Bronchial epithelial cell (primary cell): ENCODE data around the gene SEMA5B. TPM values are rescaled to one million over a fixed set of nuclear protein-coding genes. Genes with fewer than 3 reads are reported as not detected.

Experiments
- DNase-seq: peaks from one replicate; pipeline ENCODE4 v3.0.0-alpha.2; 2010; ENCODE audit warnings: low read depth
- FAIRE-seq: peaks from 2 replicates; lab custom pipeline; 2011; peaks lifted over from hg19 to GRCh38; lab: Jason Lieb, UNC
- H3K27me3 ChIP-seq: 2 replicates; pipeline ENCODE4 v1.5.1; 2011; ENCODE audit warnings: low read length; ENCODE audit not compliant: control insufficient read depth, insufficient read depth
- H3K36me3 ChIP-seq: 2 replicates; pipeline ENCODE4 v1.5.1; 2011; ENCODE audit warnings: low read length; ENCODE audit not compliant: control insufficient read depth, insufficient read depth
- H3K4me3 ChIP-seq: 2 replicates; pipeline ENCODE4 v1.5.1; 2011; ENCODE audit warnings: mild to moderate bottlenecking, low read depth, low read length, control low read depth
- total RNA-seq: library from RNA; depleted of rRNA; stranded (reverse); fragments of >200 nt; gene quantifications from 2 replicates; pipeline ENCODE4 v1.2.1, GENCODE V29; 2014
- TF ChIP-seq, protein P1 (sequence below): IDR thresholded peaks from 2 replicates; pipeline ENCODE4 v1.5.1; 2011; ENCODE audit warnings: mild to moderate bottlenecking, moderate library complexity, low read length, control low read depth, inconsistent platforms; ENCODE audit not compliant: insufficient read depth, severe bottlenecking

SEMA5B gene, protein sequence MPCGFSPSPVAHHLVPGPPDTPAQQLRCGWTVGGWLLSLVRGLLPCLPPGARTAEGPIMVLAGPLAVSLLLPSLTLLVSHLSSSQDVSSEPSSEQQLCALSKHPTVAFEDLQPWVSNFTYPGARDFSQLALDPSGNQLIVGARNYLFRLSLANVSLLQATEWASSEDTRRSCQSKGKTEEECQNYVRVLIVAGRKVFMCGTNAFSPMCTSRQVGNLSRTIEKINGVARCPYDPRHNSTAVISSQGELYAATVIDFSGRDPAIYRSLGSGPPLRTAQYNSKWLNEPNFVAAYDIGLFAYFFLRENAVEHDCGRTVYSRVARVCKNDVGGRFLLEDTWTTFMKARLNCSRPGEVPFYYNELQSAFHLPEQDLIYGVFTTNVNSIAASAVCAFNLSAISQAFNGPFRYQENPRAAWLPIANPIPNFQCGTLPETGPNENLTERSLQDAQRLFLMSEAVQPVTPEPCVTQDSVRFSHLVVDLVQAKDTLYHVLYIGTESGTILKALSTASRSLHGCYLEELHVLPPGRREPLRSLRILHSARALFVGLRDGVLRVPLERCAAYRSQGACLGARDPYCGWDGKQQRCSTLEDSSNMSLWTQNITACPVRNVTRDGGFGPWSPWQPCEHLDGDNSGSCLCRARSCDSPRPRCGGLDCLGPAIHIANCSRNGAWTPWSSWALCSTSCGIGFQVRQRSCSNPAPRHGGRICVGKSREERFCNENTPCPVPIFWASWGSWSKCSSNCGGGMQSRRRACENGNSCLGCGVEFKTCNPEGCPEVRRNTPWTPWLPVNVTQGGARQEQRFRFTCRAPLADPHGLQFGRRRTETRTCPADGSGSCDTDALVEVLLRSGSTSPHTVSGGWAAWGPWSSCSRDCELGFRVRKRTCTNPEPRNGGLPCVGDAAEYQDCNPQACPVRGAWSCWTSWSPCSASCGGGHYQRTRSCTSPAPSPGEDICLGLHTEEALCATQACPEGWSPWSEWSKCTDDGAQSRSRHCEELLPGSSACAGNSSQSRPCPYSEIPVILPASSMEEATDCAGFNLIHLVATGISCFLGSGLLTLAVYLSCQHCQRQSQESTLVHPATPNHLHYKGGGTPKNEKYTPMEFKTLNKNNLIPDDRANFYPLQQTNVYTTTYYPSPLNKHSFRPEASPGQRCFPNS
- under 0.01 and 0.38 TPM in 2 replicates for total RNA-seq

- H3K27me3 ChIP-seq: peaks cover 37% of the 10 kb centered on the region
Measured at GRCh38 chr3:123027292-123028232, at the start of gene SEMA5B. TSS of gene SEMA5B (minus strand) at chr3:123027763. CDS start at chr3:122961263, 66,500 bp downstream.

DNA sequence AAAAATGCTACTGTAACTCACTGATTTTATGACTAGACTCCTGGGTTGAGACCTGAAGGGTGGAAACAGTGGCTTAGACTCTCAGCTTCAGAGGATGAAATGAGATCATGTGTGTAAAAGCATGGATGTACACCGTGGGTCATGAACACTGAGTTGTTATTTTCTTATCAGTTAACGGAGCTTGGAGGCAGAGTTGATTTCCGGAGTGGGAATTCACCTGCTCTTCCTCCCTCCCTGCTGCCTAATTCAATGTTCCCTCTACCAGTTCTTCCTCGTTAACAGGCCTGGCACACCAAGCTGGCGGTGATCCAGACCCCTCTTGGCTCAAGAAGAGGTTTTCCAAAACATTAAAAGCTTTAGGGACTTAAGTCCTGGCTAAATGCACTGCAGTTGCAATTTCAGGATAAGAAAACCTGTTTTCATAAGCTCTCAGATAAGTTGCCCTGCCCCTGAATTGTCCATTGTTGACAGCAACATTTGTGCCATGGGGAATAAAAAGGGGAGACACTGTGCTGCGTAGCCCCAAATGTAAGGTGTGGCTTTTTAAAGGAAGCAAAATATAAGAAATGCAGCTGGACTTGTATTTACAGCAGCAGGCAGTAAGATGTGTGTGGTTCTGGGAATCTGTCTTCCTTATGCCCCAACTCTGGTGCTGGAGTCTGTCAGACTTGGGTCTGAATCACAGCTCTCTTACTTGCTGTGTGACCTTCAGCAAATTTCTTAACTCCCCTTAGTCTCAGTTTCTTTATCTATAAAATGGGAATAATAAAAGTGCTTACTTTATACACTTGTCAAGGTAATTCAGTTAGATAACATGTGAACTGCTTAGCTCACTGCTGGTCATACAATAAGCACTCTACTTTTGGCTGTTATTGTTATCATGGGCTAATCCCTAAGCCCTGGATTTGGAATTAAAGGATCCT, 49.2 kb upstream of the SEMA5B start:
- H3K27me3 ChIP-seq: no peaks in the 10 kb centered on the region
- H3K4me3 ChIP-seq: no peak overlapping the region
- no peaks in the 10 kb centered on the region for H3K36me3 ChIP-seq
- FAIRE-seq: no peak
- no peak for DNase-seq
- TF ChIP-seq, protein P1, sequence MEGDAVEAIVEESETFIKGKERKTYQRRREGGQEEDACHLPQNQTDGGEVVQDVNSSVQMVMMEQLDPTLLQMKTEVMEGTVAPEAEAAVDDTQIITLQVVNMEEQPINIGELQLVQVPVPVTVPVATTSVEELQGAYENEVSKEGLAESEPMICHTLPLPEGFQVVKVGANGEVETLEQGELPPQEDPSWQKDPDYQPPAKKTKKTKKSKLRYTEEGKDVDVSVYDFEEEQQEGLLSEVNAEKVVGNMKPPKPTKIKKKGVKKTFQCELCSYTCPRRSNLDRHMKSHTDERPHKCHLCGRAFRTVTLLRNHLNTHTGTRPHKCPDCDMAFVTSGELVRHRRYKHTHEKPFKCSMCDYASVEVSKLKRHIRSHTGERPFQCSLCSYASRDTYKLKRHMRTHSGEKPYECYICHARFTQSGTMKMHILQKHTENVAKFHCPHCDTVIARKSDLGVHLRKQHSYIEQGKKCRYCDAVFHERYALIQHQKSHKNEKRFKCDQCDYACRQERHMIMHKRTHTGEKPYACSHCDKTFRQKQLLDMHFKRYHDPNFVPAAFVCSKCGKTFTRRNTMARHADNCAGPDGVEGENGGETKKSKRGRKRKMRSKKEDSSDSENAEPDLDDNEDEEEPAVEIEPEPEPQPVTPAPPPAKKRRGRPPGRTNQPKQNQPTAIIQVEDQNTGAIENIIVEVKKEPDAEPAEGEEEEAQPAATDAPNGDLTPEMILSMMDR: no peak

More at GRCh38 chr3:123027292-123028232, at the start of gene SEMA5B:
- no peak for DNase-seq
- FAIRE-seq: no peak
- Histone ChIP-seq H3K36me3 (no peaks in the 10 kb centered on the region), H3K4me3 (peak within 1 kb of the TSS; percentile 32)
- TF ChIP-seq, protein P1: peak; percentile 56

DNA sequence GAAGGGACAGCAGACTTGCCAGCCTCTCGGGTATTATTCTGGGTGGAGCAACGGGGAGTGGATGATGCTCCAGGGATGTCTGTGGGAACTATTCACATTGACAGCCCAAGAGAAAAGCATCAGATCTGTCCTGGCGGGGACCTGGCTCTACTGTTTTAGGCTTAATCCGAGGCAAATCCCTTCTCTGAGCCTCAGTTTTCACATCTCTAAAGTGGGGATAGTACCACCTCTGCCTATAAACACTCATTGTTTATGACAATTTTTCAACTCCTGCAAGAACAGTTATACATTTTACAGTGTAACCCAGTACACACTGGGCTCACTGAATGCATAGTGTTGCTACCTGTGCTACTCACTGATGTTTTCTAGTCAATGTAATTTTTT, 48.5 kb upstream of the SEMA5B start:
- DNase-seq (no peak), FAIRE-seq (no peak)
- no peak overlapping the region for H3K4me3 ChIP-seq
- no peaks in the 10 kb centered on the region for H3K27me3 ChIP-seq
- H3K36me3 ChIP-seq: peaks cover 1% of the 10 kb centered on the region
- TF ChIP-seq, protein P1: no peak

GRCh38 chr3:123075359-123075758, 47.8 kb upstream of the SEMA5B start:
- no peak overlapping the region for H3K4me3 ChIP-seq
- H3K27me3 ChIP-seq: no peaks in the 10 kb centered on the region
- TF ChIP-seq, protein P1: no peak
- no peak for FAIRE-seq
- DNase-seq: no peak
- peaks cover 1% of the 10 kb centered on the region for H3K36me3 ChIP-seq
